DND-41 (cell line): ENCODE data around the gene LRRC74A.

Source experiments
- EZH2 ChIP-seq: IDR thresholded peaks from 3 replicates; pipeline ENCODE4 v1.6.1; 2012; ENCODE audit warnings: borderline replicate concordance, low read depth, mild to moderate bottlenecking, moderate library complexity, low read length, inconsistent platforms; ENCODE audit not compliant: severe bottlenecking
- TF ChIP-seq, protein P1 (sequence below): IDR thresholded peaks from 2 replicates; pipeline ENCODE4 v1.5.1; 2012; ENCODE audit warnings: borderline replicate concordance, low read length, moderate library complexity, mild to moderate bottlenecking; ENCODE audit not compliant: poor library complexity, severe bottlenecking; ENCODE audit errors: extremely low read depth

DNA sequence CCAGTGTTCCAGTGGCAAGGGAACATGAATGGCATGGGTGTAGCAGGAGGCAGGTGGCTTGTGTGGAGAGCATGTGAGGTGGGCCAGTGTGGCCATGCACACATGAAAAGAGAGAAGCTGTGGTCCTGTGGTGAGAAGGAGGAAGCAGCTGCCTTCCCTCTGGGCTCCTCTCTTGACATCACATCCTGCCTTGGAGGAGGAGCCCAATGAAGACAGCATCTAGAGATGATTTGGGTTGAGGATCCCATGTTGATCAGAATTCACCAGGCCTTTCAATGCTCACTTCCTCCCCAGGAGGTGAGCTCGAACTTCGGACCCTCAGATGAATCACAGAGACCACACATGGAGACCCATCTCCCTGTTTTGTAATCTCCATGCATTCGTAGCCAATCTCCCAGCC, 82.6 kb downstream of the LRRC74A start:
- TF ChIP-seq EZH2, result no peak
- TF ChIP-seq, protein P1, sequence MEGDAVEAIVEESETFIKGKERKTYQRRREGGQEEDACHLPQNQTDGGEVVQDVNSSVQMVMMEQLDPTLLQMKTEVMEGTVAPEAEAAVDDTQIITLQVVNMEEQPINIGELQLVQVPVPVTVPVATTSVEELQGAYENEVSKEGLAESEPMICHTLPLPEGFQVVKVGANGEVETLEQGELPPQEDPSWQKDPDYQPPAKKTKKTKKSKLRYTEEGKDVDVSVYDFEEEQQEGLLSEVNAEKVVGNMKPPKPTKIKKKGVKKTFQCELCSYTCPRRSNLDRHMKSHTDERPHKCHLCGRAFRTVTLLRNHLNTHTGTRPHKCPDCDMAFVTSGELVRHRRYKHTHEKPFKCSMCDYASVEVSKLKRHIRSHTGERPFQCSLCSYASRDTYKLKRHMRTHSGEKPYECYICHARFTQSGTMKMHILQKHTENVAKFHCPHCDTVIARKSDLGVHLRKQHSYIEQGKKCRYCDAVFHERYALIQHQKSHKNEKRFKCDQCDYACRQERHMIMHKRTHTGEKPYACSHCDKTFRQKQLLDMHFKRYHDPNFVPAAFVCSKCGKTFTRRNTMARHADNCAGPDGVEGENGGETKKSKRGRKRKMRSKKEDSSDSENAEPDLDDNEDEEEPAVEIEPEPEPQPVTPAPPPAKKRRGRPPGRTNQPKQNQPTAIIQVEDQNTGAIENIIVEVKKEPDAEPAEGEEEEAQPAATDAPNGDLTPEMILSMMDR, result no peak
